Transverse colon (tissue), 4 donors: Measurements from ENCODE around the gene TTPAL. TPM values are rescaled to one million over a fixed set of nuclear protein-coding genes. Genes with fewer than 3 reads are reported as not detected.

Experiments used
- DNase-seq: peaks from one replicate; pipeline ENCODE4 v3.0.0-alpha.2; 2019
- H3K27ac ChIP-seq, 4 donors: fragments of 200-600 bp; sonication (generic); 2 replicates each; pipeline ENCODE4 v1.5.1; 2016 to 2018; ENCODE audit warnings: inconsistent platforms in 4 of 4
- H3K27me3 ChIP-seq: fragments of 200-600 bp; sonication (generic); 2 replicates; pipeline ENCODE4 v1.5.1; 2017; ENCODE audit warnings: inconsistent platforms
- H3K36me3 ChIP-seq, 4 donors: fragments of 200-600 bp; sonication (generic); 2 replicates each; pipeline ENCODE4 v1.5.1; 2017 to 2019; ENCODE audit warnings: inconsistent platforms in 4 of 4
- H3K4me1 ChIP-seq, 4 donors: fragments of 200-600 bp; sonication (generic); 2 replicates each; pipeline ENCODE4 v1.5.1; 2017 to 2020; ENCODE audit warnings: inconsistent platforms in 4 of 4
- H3K4me3 ChIP-seq, 4 donors: fragments of 200-600 bp; sonication (generic); 1 replicate in 1 of 4; 2 replicates in 3 of 4; pipeline versions ENCODE4 v1.5.1 to v1.6.1; 2017 to 2019; ENCODE audit warnings: inconsistent platforms in 4 of 4
- H3K9me3 ChIP-seq, 2 donors: fragments of 200-600 bp; sonication (generic); 2 replicates each; pipeline ENCODE4 v1.5.1; 2017 to 2019; ENCODE audit warnings: inconsistent platforms in 2 of 2
- EP300 ChIP-seq: sonication (generic); formaldehyde crosslinking; IDR thresholded peaks from one replicate; pipeline ENCODE4 v1.6.1; 2017; ENCODE audit warnings: antibody characterized with exemption, low read depth
- POLR2A ChIP-seq: fragments of 450-650 bp; IDR thresholded peaks from one replicate; pipeline ENCODE4 v1.6.1; 2016; ENCODE audit warnings: antibody characterized with exemption, mild to moderate bottlenecking, moderate library complexity
- POLR2AphosphoS5 ChIP-seq, 3 donors: sonication (generic); formaldehyde crosslinking; IDR thresholded peaks; one replicate each; pipeline ENCODE4 v1.6.1; 2016; ENCODE audit warnings: antibody characterized with exemption in 3 of 3
- WGBS, 2 donors: methylation state at CpG; one replicate each; pipeline ENCODE4 v1.1.5; 2018; ENCODE audit warnings: low coverage in 1 of 2; 5-methylcytosine and 5-hydroxymethylcytosine counted together
- in situ Hi-C, 4 donors: fragments of 200-750 bp; cut with MboI; loops; one replicate each; pipeline versions ENCODE4 v1.15.0 to v1.15.1; 2017; ENCODE audit warnings: low sequenced_read_pairs in 3 of 4, low pct_ligation_motif_present in 1 of 4, low pct_unique_long_range_greater_than_20kb in 1 of 4
- intact Hi-C: fragments of 100-400 bp; cut with DNase I; formaldehyde crosslinking; loops from one replicate; pipeline ENCODE4 v1.15.1; 2023; ENCODE audit warnings: low total_unique reads
- total RNA-seq, 4 donors: library from RNA; depleted of rRNA; stranded (reverse); fragments of >200 nt; gene quantifications; one replicate each; pipeline ENCODE4 v1.1.0, GENCODE V29; 2016
- TF ChIP-seq, protein P1 (sequence below), 5 experiments: fragments of 200-600 bp in 3 of 5; fragments of 450-650 bp in 2 of 5; sonication (generic) in 3 of 5; IDR thresholded peaks; 1 replicate in 2 of 5; 2 replicates in 3 of 5; pipeline ENCODE4 v1.5.1; 2016 to 2017; ENCODE audit warnings: antibody characterized with exemption in 5 of 5, inconsistent platforms in 3 of 5, mild to moderate bottlenecking in 2 of 5, moderate library complexity in 1 of 5

Gene TTPAL
- total RNA-seq, 4 donors from 2014 or later, result 6.8 to 20.9 (median 9.2) TPM

DNA sequence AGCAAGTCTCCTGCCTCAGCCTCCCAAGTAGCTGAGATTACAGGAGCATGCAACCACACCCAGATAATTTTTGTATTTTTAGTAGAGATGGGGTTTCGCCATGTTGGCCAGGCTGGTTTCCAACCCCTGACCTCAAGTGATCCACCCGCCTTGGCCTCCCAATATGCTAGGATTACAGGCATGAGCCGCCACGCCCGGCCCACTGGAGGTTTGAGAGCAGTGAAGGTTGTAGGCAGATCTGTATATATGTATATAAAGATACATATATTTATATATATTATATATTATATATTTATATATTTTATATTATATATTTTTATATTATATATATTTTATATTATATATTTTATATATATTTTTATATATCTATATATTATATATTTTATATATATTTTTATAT lies 38.2 kb upstream of the TTPAL start:
- WGBS, 2 donors, result 90 to 93% methylated on average over 2 to 5 of the region's 5 CpGs
- no peak overlapping the region for H3K4me3 ChIP-seq
- TF ChIP-seq EP300 (no peak), POLR2AphosphoS5 (IDR thresholded peaks at IDR 0.05) (no peak), POLR2A (no peak)
- TF ChIP-seq, protein P1, sequence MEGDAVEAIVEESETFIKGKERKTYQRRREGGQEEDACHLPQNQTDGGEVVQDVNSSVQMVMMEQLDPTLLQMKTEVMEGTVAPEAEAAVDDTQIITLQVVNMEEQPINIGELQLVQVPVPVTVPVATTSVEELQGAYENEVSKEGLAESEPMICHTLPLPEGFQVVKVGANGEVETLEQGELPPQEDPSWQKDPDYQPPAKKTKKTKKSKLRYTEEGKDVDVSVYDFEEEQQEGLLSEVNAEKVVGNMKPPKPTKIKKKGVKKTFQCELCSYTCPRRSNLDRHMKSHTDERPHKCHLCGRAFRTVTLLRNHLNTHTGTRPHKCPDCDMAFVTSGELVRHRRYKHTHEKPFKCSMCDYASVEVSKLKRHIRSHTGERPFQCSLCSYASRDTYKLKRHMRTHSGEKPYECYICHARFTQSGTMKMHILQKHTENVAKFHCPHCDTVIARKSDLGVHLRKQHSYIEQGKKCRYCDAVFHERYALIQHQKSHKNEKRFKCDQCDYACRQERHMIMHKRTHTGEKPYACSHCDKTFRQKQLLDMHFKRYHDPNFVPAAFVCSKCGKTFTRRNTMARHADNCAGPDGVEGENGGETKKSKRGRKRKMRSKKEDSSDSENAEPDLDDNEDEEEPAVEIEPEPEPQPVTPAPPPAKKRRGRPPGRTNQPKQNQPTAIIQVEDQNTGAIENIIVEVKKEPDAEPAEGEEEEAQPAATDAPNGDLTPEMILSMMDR (IDR thresholded peaks at IDR 0.05), result no peak
- no peaks in the 10 kb centered on the region for H3K27me3 ChIP-seq
- intact Hi-C loops, result no loop called here
- peak overlapping the region; percentile 79 to 89 (median 86) for H3K27ac ChIP-seq
- in situ Hi-C loops, result no loop called here
- H3K9me3 ChIP-seq, result no peaks in the 10 kb centered on the region
- DNase-seq, result no peak
- H3K4me1 ChIP-seq, result peaks cover 0 to 46% (median 29%) of the 10 kb centered on the region in 4 donors
- H3K36me3 ChIP-seq, result no peaks in the 10 kb centered on the region

DNA sequence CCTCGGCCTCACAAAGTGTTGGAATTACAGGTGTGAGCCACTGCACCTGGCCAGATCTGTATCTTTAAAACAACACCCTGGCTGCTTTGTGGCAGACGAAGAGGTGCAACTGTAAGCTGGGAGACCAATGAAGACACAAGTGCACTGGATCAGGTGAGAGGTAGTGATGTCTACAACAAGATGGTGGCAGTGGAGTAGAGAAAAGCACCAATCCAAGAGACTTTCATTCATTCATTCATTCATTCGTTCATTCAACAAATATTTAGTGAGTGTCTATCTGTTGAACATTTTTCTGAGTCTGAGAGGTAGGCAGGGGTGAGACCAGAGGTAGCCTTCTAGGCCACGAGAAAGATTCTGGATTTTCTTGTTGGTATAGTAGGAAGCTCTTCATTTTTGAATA lies 36.9 kb upstream of the TTPAL start:
- Histone ChIP-seq H3K4me3 (no peak overlapping the region), H3K27ac (no peak overlapping the region), H3K4me1 (peaks cover 0 to 46% (median 36%) of the 10 kb centered on the region in 4 donors), H3K9me3 (no peaks in the 10 kb centered on the region), H3K36me3 (no peaks in the 10 kb centered on the region), H3K27me3 (no peaks in the 10 kb centered on the region)
- 68 to 79% methylated on average over 2 to 4 of the region's 4 CpGs for WGBS, 2 donors
- TF ChIP-seq POLR2A (no peak), EP300 (no peak), POLR2AphosphoS5 (IDR thresholded peaks at IDR 0.05) (no peak)
- TF ChIP-seq, protein P1 (IDR thresholded peaks at IDR 0.05), result no peak
- DNase-seq, result no peak
- in situ Hi-C loops (no loop called here), intact Hi-C loops (no loop called here)

DNA sequence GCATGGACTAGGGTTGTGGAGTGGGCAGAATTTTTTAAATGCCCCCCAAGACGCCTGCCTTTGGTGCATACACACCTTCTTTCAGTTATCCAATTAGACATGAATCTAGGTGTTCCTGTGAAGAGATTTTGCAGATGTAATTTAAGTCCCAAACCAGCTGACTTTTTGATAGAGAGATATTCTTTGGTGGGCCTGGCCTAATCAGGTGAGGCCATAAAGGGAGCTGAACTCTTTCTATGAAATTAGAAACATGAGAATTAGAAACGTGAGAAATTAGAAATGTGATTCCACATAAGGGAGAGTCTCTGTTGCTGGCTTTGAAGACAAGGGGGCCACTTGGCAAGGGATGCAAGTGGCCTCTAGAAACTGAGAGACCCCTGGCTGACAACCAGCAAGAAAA lies 36.4 kb upstream of the TTPAL start:
- Histone ChIP-seq H3K36me3 (no peaks in the 10 kb centered on the region), H3K9me3 (no peaks in the 10 kb centered on the region), H3K4me1 (peaks cover 0 to 44% (median 34%) of the 10 kb centered on the region in 4 donors), H3K4me3 (no peak overlapping the region), H3K27ac (no peak overlapping the region), H3K27me3 (no peaks in the 10 kb centered on the region)
- intact Hi-C loops, result no loop called here
- TF ChIP-seq EP300 (no peak), POLR2A (no peak), POLR2AphosphoS5 (IDR thresholded peaks at IDR 0.05) (no peak)
- TF ChIP-seq, protein P1 (IDR thresholded peaks at IDR 0.05), result no peak
- no peak for DNase-seq
- in situ Hi-C loops, result no loop called here
- WGBS, 2 donors, result 82 to 92% methylated on average over 2 of the region's 2 CpGs

DNA sequence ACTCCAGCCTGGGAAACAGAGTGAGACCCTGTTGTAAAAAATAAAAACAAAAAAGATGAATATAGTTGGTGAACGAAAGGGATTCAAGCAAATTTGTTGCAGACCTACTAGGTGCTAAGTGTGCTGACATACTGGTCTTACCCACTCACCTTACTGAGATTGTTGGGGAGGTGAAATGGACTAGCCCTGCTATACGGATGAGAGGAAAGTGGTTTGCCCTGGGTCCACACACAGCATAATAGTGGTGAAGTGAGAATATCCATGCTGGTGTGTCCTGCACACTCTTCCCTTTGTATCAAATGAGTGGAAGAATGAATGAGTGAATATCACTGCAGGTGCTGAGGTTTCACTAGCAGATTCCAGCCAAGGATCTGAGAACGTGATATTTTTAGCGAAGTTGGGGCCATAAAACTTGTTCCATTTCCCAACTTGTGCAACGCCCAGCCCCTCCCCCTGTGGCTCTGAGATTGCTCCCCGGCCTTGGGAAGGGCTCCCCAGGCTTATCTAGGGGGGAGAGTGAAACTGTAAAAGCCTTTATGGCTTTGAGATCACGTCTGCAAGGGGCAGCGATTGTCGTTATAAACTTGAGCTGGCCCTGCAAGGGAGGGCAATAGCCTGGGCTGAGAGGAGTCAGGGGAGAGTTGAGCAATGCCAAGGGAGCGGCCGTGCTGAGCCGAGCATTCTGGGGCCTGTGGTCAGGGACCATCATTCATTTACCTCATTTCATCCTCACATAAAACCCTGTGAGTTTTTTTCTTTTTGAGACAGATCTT lies 33.2 kb upstream of the TTPAL start:
- H3K4me1 ChIP-seq, result peaks cover 0 to 46% (median 26%) of the 10 kb centered on the region in 4 donors

More for the DNA sequence above, 33.2 kb upstream of the TTPAL start:
- Histone ChIP-seq H3K36me3 (no peaks in the 10 kb centered on the region), H3K27ac (peak overlapping the region; percentile 81 to 86 (median 85)), H3K9me3 (no peaks in the 10 kb centered on the region), H3K4me3 (no peak overlapping the region), H3K27me3 (no peaks in the 10 kb centered on the region)
- in situ Hi-C loops (no loop called here), intact Hi-C loops (no loop called here)
- TF ChIP-seq EP300, result peak; percentile 83
- peak in 2 of 3 donors; percentile 35 to 65 for TF ChIP-seq POLR2AphosphoS5 (IDR thresholded peaks at IDR 0.05)
- peak; percentile 34 for TF ChIP-seq POLR2A
- TF ChIP-seq, protein P1 (IDR thresholded peaks at IDR 0.05), result no peak
- WGBS, 2 donors, result 40 to 51% methylated on average over 2 to 12 of the region's 12 CpGs
- DNase-seq, result peak; percentile 92
